ENCODE measurements around the gene DGCR8. TPM values are rescaled to one million over a fixed set of nuclear protein-coding genes. Genes with fewer than 3 reads are reported as not detected.

DGCR8 gene
- total RNA-seq (27.1 TPM), polyA plus RNA-seq (ENCODE audit: insufficient read depth in 1 of 8, insufficient read length in 8 of 8, low replicate concordance in 1 of 8) (10 to 100 TPM; 31.7 to 48.7 (median 39.6) TPM)
- long read RNA-seq, donor 1 = 0 reads
- long read RNA-seq, donor 2 = 0 reads
- long read RNA-seq, donor 3, full-length matches to known transcripts = 7 of 50 reads
- long read RNA-seq, donor 3, partial matches to known transcripts = 43 of 50 reads
- long read RNA-seq, donor 3, other reads (novel, unspliced or antisense) = 0 of 50 reads
- long read RNA-seq, donor 4 = 0 reads
- long read RNA-seq, donor 5, full-length matches to known transcripts = 4 of 51 reads
- long read RNA-seq, donor 5, partial matches to known transcripts = 47 of 51 reads
- long read RNA-seq, donor 5, other reads (novel, unspliced or antisense) = 0 of 51 reads
- long read RNA-seq, donor 6, full-length matches to known transcripts = 4 of 4 reads
- long read RNA-seq, donor 6, partial matches to known transcripts = 0 of 4 reads
- long read RNA-seq, donor 6, other reads (novel, unspliced or antisense) = 0 of 4 reads
- long read RNA-seq, donor 7, full-length matches to known transcripts = 2 of 33 reads
- long read RNA-seq, donor 7, partial matches to known transcripts = 31 of 33 reads
- long read RNA-seq, donor 7, other reads (novel, unspliced or antisense) = 0 of 33 reads
- long read RNA-seq, donor 8 = 0 reads
- long read RNA-seq, donor 9, partial matches to known transcripts = 0 of 1 reads
- long read RNA-seq, donor 9, other reads (novel, unspliced or antisense) = 0 of 1 reads
- long read RNA-seq, donor 10, full-length matches to known transcripts = 4 of 4 reads
- long read RNA-seq, donor 10, partial matches to known transcripts = 0 of 4 reads
- long read RNA-seq, donor 10, other reads (novel, unspliced or antisense) = 0 of 4 reads
- long read RNA-seq, donor 11, full-length matches to known transcripts = 2 of 2 reads
- long read RNA-seq, donor 11, partial matches to known transcripts = 0 of 2 reads
- long read RNA-seq, donor 11, other reads (novel, unspliced or antisense) = 0 of 2 reads

DNA sequence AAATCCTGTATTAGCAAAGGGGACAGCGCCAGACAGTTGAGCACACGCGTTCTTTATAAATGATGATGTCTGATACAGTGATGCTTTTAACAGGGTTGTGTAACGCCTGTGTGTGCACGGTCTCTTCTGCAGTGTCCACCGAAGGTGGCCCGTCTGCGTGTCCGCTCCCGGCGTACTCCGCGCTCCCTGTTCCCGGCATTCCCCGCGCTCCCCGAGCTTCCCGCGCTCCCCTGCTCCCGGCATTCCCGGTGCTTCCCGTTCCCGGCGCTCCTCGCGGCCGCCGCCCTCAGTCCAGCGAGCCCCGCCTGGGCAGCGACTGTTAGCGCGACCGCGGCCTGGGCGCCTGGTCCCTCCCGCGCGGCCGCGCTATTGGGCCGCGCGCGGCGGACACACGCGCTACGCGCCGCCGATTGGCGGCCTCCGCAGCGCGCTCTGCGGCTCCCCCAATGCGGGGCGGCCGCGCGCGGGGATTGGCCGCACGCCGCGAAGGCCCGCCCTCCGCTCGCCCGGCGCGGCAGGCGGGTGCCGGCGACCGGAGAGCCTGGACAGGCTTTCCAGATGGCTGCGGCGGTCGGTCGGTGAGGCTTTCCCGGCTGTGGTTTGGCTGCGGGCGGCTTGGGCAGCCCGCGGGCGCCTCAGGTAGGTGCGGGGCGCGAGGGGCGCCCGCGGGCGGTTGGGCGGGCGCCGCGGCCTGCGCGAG lies at the start of gene DGCR8:
DGCR8 (plus strand) TSS at position 497 of the 700 bp plus-strand sequence. CDS start 5,723 bp downstream, outside the sequence.
- H3K36me3 ChIP-seq (ENCODE audit: control insufficient read depth, insufficient read depth, low read length) = peaks cover 13% of the 10 kb centered on the region
- H3K4me3 ChIP-seq (ENCODE audit: low read length) = peak within 1 kb of the TSS; percentile 82
- H3K9me3 ChIP-seq (replicated peaks; ENCODE audit: control insufficient read depth, low read depth, low read length) = no peaks in the 10 kb centered on the region
- WGBS (ENCODE audit: insufficient coverage) = under 1% methylated on average over 97 of the region's 100 CpGs
- peak; percentile 99 for DNase-seq
- no peaks in the 10 kb centered on the region for H3K27me3 ChIP-seq (ENCODE audit: control insufficient read depth, insufficient read depth, low read length)
- peaks cover 36% of the 10 kb centered on the region for H3K4me1 ChIP-seq (ENCODE audit: control insufficient read depth, insufficient read depth, low read length)
- peak within 1 kb of the TSS; percentile 94 for H3K27ac ChIP-seq (ENCODE audit: low read length)

DNA sequence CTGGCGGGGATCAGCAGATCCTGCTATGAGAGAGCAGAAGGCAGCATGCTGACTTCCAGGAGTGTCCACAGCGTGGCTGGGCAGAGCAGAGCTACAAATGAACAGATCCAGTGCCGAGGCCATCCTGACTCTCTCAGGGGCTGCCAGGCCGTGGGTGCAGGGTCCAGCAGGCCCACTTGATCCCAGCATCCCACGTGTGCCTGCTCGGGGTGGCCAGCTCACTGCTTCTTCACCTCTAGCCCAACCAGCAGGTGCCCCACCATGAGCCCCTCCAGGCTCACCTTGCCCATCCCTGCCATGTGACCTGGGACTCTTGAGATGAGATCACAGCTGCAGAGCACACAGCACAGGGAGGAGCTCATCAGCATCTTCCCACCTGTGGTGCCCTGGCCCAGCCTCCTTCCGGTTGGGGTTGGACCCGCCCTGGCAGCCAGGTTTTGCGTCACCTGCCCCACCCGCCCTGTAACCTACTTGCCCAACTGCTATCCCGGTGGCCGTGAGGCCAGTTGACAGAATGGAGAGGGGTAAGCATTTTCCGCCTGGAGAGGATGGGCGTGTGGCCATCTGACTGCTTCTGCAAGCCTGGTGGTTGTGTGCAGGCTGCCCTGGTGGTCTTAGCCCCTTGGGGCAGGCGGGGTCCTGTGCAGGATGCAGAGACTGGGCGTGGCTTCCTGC lies 48.2 kb upstream of the DGCR8 start:
- no peak overlapping the region for H3K27ac ChIP-seq (ENCODE audit: low read length)
- H3K4me1 ChIP-seq (ENCODE audit: control insufficient read depth, insufficient read depth, low read length) = peaks cover 31% of the 10 kb centered on the region

DNA sequence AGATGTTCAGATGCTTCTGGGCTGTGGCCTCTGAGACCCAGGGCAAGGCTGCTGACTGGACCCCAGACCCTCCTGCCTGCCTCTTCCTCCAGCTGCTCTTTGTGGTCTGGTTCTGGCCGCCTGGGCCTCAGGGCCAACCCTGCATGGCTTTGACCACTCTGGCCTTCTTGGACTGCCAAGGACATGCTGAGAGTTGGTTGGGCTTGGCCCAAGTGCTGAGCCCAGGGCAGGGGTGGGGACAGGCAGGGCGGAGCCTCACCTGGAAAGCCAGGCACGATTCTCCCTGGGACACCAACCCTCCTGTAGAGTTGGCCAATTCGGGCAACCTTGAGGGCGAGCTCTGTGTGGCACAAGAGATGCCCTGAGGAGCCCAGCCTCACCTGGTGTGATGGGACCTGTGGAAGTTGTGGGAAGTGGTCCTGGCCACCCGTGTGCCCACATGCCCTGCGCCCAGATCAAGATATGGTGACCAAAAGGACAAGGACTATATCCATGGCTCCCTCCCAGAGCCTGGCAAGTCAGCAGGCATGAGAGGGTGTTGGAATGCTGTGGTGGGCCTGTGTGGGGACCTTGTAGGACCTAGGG lies 47.5 kb upstream of the DGCR8 start:
- Histone ChIP-seq H3K4me3 (ENCODE audit: low read length) (no peak overlapping the region), H3K27ac (ENCODE audit: low read length) (peak overlapping the region; percentile 83), H3K9me3 (replicated peaks; ENCODE audit: control insufficient read depth, low read depth, low read length) (no peaks in the 10 kb centered on the region), H3K4me1 (ENCODE audit: control insufficient read depth, insufficient read depth, low read length) (peaks cover 31% of the 10 kb centered on the region), H3K27me3 (ENCODE audit: control insufficient read depth, insufficient read depth, low read length) (no peaks in the 10 kb centered on the region), H3K36me3 (ENCODE audit: control insufficient read depth, insufficient read depth, low read length) (peaks cover 6% of the 10 kb centered on the region)
- no peak for DNase-seq
- WGBS (ENCODE audit: insufficient coverage) = 89% methylated on average over 7 of the region's 7 CpGs

More for the DNA sequence above, 48.2 kb upstream of the DGCR8 start:
- Histone ChIP-seq H3K27me3 (ENCODE audit: control insufficient read depth, insufficient read depth, low read length) (no peaks in the 10 kb centered on the region), H3K36me3 (ENCODE audit: control insufficient read depth, insufficient read depth, low read length) (peaks cover 6% of the 10 kb centered on the region), H3K9me3 (replicated peaks; ENCODE audit: control insufficient read depth, low read depth, low read length) (no peaks in the 10 kb centered on the region), H3K4me3 (ENCODE audit: low read length) (no peak overlapping the region)
- 84% methylated on average over 11 of the region's 16 CpGs for WGBS (ENCODE audit: insufficient coverage)
- no peak for DNase-seq

DNA sequence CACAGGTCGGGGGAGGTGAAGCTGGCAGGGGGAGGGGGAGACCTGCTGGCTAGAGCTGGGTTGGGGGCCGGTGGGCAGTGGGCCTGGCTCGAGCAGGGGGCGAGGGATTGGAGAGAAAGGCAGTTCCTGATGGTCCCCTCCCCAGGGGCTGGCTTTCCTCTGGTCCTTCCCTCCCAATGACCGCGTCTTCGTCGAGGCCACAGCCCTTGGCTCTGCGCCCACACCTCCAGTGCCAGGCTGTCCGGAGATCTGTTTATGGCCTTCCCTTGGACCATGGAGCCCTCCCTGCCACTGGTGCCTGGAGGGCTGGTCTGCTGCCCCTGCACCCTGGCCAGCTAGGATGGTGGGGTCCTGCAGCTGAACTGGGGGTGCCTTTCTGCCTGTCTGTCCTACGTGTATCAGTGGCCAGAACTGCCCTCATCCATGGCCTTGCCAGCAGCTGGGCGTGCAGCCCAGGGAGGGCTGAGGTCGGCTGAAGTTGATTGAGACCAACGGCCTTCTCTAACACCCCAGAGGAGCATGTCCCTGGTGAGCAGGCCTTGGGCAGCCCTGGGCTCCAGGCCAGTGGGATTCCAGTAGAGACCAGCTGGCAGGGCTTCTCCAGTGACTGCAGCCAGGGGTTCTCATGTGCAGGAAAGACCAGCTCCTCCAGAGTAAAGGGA lies 46.9 kb upstream of the DGCR8 start:
- Histone ChIP-seq H3K4me1 (ENCODE audit: control insufficient read depth, insufficient read depth, low read length) (peaks cover 31% of the 10 kb centered on the region), H3K36me3 (ENCODE audit: control insufficient read depth, insufficient read depth, low read length) (peaks cover 7% of the 10 kb centered on the region), H3K4me3 (ENCODE audit: low read length) (no peak overlapping the region), H3K9me3 (replicated peaks; ENCODE audit: control insufficient read depth, low read depth, low read length) (no peaks in the 10 kb centered on the region), H3K27ac (ENCODE audit: low read length) (peak overlapping the region; percentile 83), H3K27me3 (ENCODE audit: control insufficient read depth, insufficient read depth, low read length) (no peaks in the 10 kb centered on the region)
- WGBS (ENCODE audit: insufficient coverage) = 72% methylated on average over 12 of the region's 14 CpGs
- peak; percentile 72 for DNase-seq

DNA sequence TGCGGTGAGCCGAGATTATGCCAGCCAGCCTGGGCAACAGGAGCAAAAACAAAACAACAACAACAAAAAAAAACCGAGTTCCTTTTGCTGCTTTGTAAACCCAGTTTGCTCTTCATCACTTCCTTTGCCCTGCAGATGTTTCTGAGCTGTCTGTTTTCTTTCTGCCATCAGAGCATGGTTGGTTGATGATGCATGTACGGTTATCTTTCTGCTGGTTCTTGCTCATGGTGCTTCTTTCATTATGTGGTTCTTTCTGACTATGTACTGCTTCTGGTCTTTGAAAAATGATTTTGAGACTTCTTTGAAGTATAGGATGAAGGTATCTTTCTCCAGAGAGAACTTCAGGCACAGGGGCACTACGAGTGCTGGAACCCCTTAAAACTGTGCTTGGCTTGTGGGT lies 45.9 kb upstream of the DGCR8 start:
- 95% methylated on average over 3 of the region's 5 CpGs for WGBS (ENCODE audit: insufficient coverage)
- no peak overlapping the region for H3K27ac ChIP-seq (ENCODE audit: low read length)

DNA sequence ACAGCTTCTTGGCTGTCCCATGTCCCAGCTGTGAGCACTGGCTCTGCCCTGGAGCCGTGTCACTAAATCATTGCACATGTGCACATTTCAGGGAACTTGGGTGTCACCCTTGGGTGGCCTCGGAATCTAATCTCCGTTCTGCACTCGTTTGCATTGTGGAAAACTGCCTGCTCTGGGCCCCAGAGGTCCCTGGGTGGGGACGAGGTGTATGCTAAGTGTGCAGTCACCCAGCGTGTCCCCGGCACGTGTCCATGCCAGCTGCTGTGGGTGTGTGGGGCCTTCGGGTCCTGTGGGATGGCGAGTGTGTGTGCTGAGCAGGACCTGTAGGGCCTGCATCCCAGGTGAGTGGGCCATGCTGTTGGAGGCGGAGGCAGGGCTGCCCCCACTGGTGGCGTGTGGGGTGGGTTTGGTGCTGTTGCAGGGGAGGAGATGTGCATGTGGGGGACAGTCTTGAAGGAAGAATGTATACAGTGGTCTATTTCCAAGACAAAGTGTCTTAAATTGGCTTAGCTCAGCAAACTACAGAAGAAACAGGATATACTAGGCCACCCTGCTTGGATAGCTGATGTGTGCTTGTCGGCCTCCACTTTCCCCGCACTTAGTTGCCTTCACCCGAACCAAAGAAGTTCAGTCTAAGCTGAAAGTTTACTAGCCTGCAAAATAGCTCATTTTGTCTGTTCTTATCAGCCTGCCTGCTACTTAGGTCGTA lies 44.5 kb upstream of the DGCR8 start:
- Histone ChIP-seq H3K9me3 (replicated peaks; ENCODE audit: control insufficient read depth, low read depth, low read length) (no peaks in the 10 kb centered on the region), H3K4me1 (ENCODE audit: control insufficient read depth, insufficient read depth, low read length) (peaks cover 31% of the 10 kb centered on the region), H3K4me3 (ENCODE audit: low read length) (no peak overlapping the region), H3K27me3 (ENCODE audit: control insufficient read depth, insufficient read depth, low read length) (no peaks in the 10 kb centered on the region), H3K36me3 (ENCODE audit: control insufficient read depth, insufficient read depth, low read length) (peaks cover 13% of the 10 kb centered on the region), H3K27ac (ENCODE audit: low read length) (no peak overlapping the region)
- WGBS (ENCODE audit: insufficient coverage) = 74% methylated on average over 16 of the region's 16 CpGs
- DNase-seq = no peak

More for the DNA sequence above, 45.9 kb upstream of the DGCR8 start:
- Histone ChIP-seq H3K9me3 (replicated peaks; ENCODE audit: control insufficient read depth, low read depth, low read length) (no peaks in the 10 kb centered on the region), H3K4me3 (ENCODE audit: low read length) (no peak overlapping the region), H3K27me3 (ENCODE audit: control insufficient read depth, insufficient read depth, low read length) (no peaks in the 10 kb centered on the region), H3K36me3 (ENCODE audit: control insufficient read depth, insufficient read depth, low read length) (peaks cover 11% of the 10 kb centered on the region), H3K4me1 (ENCODE audit: control insufficient read depth, insufficient read depth, low read length) (peaks cover 31% of the 10 kb centered on the region)
- no peak for DNase-seq

DNA sequence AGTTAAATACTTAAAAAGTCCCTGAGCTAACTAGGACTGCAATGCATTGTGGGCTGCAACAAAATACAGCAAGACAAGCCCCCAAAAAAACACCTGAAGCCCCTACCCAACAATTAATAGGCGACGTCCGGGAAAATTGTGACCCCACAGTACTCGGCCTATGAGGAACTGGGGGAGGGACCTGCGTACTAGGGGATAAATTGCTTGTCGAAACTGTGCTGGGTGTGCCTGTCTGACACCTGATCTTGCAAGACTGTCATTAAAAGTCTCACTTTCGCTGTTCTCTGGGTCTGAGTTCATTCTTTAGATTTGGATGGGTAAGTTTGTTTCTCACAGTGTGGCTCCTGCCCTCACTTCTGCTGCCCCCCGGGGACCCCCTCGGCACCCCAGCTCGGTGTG lies 44.0 kb upstream of the DGCR8 start:
- Histone ChIP-seq H3K27me3 (ENCODE audit: control insufficient read depth, insufficient read depth, low read length) (no peaks in the 10 kb centered on the region), H3K36me3 (ENCODE audit: control insufficient read depth, insufficient read depth, low read length) (peaks cover 12% of the 10 kb centered on the region), H3K27ac (ENCODE audit: low read length) (no peak overlapping the region), H3K4me1 (ENCODE audit: control insufficient read depth, insufficient read depth, low read length) (peaks cover 31% of the 10 kb centered on the region), H3K4me3 (ENCODE audit: low read length) (no peak overlapping the region), H3K9me3 (replicated peaks; ENCODE audit: control insufficient read depth, low read depth, low read length) (no peaks in the 10 kb centered on the region)
- DNase-seq = no peak
- WGBS (ENCODE audit: insufficient coverage) = 58% methylated on average over 6 of the region's 10 CpGs

DNA sequence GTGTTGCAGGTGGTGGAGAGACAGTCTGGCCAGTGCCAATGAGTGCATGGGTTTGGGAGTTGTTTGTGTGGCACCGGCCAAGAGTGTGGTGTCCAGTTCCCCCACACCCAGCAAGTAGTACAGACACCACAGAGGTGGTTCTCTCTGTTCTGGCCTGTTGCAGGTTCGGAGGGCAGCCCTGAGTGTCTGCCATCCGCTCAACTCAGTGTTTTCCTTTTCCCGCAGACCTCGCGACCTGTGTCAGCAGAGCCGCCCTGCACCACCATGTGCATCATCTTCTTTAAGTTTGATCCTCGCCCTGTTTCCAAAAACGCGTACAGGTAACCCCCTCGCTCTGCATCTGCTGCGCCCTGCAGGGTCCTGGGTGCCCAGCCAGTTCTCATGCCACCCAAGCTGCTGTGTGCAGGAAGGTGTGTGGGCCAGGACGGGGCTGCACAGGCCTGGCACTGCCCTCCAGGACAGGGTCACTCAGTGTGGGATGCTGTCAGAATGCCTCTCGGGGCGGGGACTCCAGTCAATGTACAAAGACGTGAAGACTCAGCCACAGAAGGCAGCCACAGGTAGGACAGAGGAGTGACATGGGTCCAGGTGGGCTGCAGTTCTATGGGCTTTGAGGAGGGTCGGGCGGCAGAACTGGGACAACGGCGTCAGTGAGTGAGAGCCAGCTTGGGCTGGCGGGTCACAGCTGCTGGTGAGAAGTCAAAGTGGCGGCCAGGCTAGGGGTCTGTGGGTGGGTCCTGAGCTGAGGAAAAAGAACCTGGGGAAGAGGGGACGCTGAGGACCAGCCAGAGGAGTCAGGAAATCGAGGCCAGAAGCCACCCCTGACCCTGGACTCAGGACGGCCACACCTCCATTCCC lies 43.3 kb upstream of the DGCR8 start:
- no peak overlapping the region for H3K27ac ChIP-seq (ENCODE audit: low read length)
- H3K36me3 ChIP-seq (ENCODE audit: control insufficient read depth, insufficient read depth, low read length) = peaks cover 9% of the 10 kb centered on the region
- peaks cover 30% of the 10 kb centered on the region for H3K4me1 ChIP-seq (ENCODE audit: control insufficient read depth, insufficient read depth, low read length)
- DNase-seq = no peak
- no peaks in the 10 kb centered on the region for H3K9me3 ChIP-seq (replicated peaks; ENCODE audit: control insufficient read depth, low read depth, low read length)
- no peaks in the 10 kb centered on the region for H3K27me3 ChIP-seq (ENCODE audit: control insufficient read depth, insufficient read depth, low read length)
- H3K4me3 ChIP-seq (ENCODE audit: low read length) = no peak overlapping the region
- WGBS (ENCODE audit: insufficient coverage) = 92% methylated on average over 24 of the region's 25 CpGs
